ENCODE data around the gene BAIAP3.
"Not testable (repeated sequence)": the region's sequence is repeated elsewhere in the genome, so short reads cannot be mapped to it uniquely, and the experiment has no call there.

BAIAP3 gene

GRCh38 chr16:1333149-1333812 lies at the start of gene BAIAP3:
Gene BAIAP3, plus strand, starts transcription at chr16:1333645. Its CDS starts 4,905 bp downstream, at chr16:1338550.
- no peak for DNase-seq (ENCODE audit: low spot score)

- DNase-seq (ENCODE audit: low spot score), result no peak
Observed at GRCh38 chr16:1283996-1284616, 49.3 kb upstream of the BAIAP3 start.

GRCh38 chr16:1285669-1286512 lies 47.6 kb upstream of the BAIAP3 start:
- DNase-seq (ENCODE audit: low spot score), result no peak

GRCh38 chr16:1286513-1287094 lies 46.8 kb upstream of the BAIAP3 start:
- no peak for DNase-seq (ENCODE audit: low spot score)

- DNase-seq (ENCODE audit: low spot score), result no peak
Observed at GRCh38 chr16:1287982-1288670, 45.3 kb upstream of the BAIAP3 start.

GRCh38 chr16:1288813-1289476 lies 44.5 kb upstream of the BAIAP3 start:
- DNase-seq (ENCODE audit: low spot score), result no peak

GRCh38 chr16:1289477-1289866 lies 44.0 kb upstream of the BAIAP3 start:
- no peak for DNase-seq (ENCODE audit: low spot score)

- no peak for DNase-seq (ENCODE audit: low spot score)
Observed at GRCh38 chr16:1290063-1290501, 43.4 kb upstream of the BAIAP3 start.

- no peak for DNase-seq (ENCODE audit: low spot score)
Observed at GRCh38 chr16:1290860-1291575, 42.4 kb upstream of the BAIAP3 start.

- no peak for DNase-seq (ENCODE audit: low spot score)
Observed at GRCh38 chr16:1291576-1291974, 41.9 kb upstream of the BAIAP3 start.

- not testable (repeated sequence) for DNase-seq (ENCODE audit: low spot score)
Observed at GRCh38 chr16:1292208-1292607, 41.2 kb upstream of the BAIAP3 start.

GRCh38 chr16:1292808-1293207 lies 40.6 kb upstream of the BAIAP3 start:
- DNase-seq (ENCODE audit: low spot score), result not testable (repeated sequence)

- DNase-seq (ENCODE audit: low spot score), result no peak
Observed at GRCh38 chr16:1293921-1294656, 39.4 kb upstream of the BAIAP3 start.

GRCh38 chr16:1295465-1295864 lies 38.0 kb upstream of the BAIAP3 start:
- DNase-seq (ENCODE audit: low spot score), result no peak

GRCh38 chr16:1296688-1297017 lies 36.8 kb upstream of the BAIAP3 start:
- not testable (repeated sequence) for DNase-seq (ENCODE audit: low spot score)

GRCh38 chr16:1297018-1297696 lies 36.3 kb upstream of the BAIAP3 start:
- no peak for DNase-seq (ENCODE audit: low spot score)

- no peak for DNase-seq (ENCODE audit: low spot score)
Observed at GRCh38 chr16:1298406-1298805, 35.0 kb upstream of the BAIAP3 start.

GRCh38 chr16:1299012-1299867 lies 34.2 kb upstream of the BAIAP3 start:
- DNase-seq (ENCODE audit: low spot score), result no peak

GRCh38 chr16:1299868-1300203 lies 33.6 kb upstream of the BAIAP3 start:
- no peak for DNase-seq (ENCODE audit: low spot score)

Data from globus pallidus (tissue), 1 donor.